GM19238 (cell line): ENCODE data around the gene GTF3C4.
"Not testable (repeated sequence)": the region's sequence is repeated elsewhere in the genome, so short reads cannot be mapped to it uniquely, and the experiment has no call there.

Source experiments
- DNase-seq: peaks from one replicate; pipeline ENCODE4 v3.0.0; 2011; ENCODE audit warnings: low spot score; ENCODE audit not compliant: insufficient read length

The GTF3C4 gene

GRCh38 chr9:132699956-132700355 lies 29.7 kb downstream of the GTF3C4 start:
- no peak for DNase-seq

GRCh38 chr9:132702254-132702653 lies 32.0 kb downstream of the GTF3C4 start:
- DNase-seq, result no peak

GRCh38 chr9:132703336-132703735 lies 33.1 kb downstream of the GTF3C4 start:
- no peak for DNase-seq

GRCh38 chr9:132708239-132708638 lies 38.0 kb downstream of the GTF3C4 start:
- no peak for DNase-seq

- no peak for DNase-seq
Measured at GRCh38 chr9:132708769-132709430, 38.6 kb downstream of the GTF3C4 start.

- DNase-seq, result no peak
Measured at GRCh38 chr9:132710333-132710732, 40.1 kb downstream of the GTF3C4 start.

GRCh38 chr9:132711152-132711551 lies 40.9 kb downstream of the GTF3C4 start:
- not testable (repeated sequence) for DNase-seq

GRCh38 chr9:132711846-132712245 lies 41.6 kb downstream of the GTF3C4 start:
- no peak for DNase-seq

- DNase-seq, result no peak
Measured at GRCh38 chr9:132712753-132713152, 42.5 kb downstream of the GTF3C4 start.

- DNase-seq, result no peak
Measured at GRCh38 chr9:132716007-132716406, 45.7 kb downstream of the GTF3C4 start.

- DNase-seq, result no peak
Measured at GRCh38 chr9:132717326-132717945, 47.2 kb downstream of the GTF3C4 start.

GRCh38 chr9:132718381-132718928 lies 48.2 kb downstream of the GTF3C4 start:
- DNase-seq, result not testable (repeated sequence)

GRCh38 chr9:132721661-132722060 lies 51.4 kb downstream of the GTF3C4 start:
- no peak for DNase-seq

- DNase-seq, result no peak
Measured at GRCh38 chr9:132722564-132723065, 52.4 kb downstream of the GTF3C4 start.

GRCh38 chr9:132723809-132724208 lies 53.5 kb downstream of the GTF3C4 start:
- no peak for DNase-seq

GRCh38 chr9:132725306-132725705 lies 55.0 kb downstream of the GTF3C4 start:
- DNase-seq, result no peak

- no peak for DNase-seq
Measured at GRCh38 chr9:132726576-132727130, 56.4 kb downstream of the GTF3C4 start.

GRCh38 chr9:132728071-132728470 lies 57.8 kb downstream of the GTF3C4 start:
- DNase-seq, result no peak

GRCh38 chr9:132728497-132728896 lies 58.2 kb downstream of the GTF3C4 start:
- DNase-seq, result no peak

- no peak for DNase-seq
Measured at GRCh38 chr9:132729235-132729890, 59.1 kb downstream of the GTF3C4 start.

GRCh38 chr9:132730054-132731033 lies 60.1 kb downstream of the GTF3C4 start:
- DNase-seq, result no peak
